Activated CD8-positive, alpha-beta memory T cell treated with anti-CD3 and anti-CD28 coated beads, Interleukin-2, amount 50 U/mL, for 24 hours (primary cell): ENCODE measurements around the gene KPNA3.
"Not testable (repeated sequence)": the region's sequence is repeated elsewhere in the genome, so short reads cannot be mapped to it uniquely, and the experiment has no call there.

Experiments
- DNase-seq: peaks from one replicate; pipeline ENCODE4 v3.0.0-alpha.2; 2020; ENCODE audit errors: extremely low read depth

KPNA3 gene

DNA sequence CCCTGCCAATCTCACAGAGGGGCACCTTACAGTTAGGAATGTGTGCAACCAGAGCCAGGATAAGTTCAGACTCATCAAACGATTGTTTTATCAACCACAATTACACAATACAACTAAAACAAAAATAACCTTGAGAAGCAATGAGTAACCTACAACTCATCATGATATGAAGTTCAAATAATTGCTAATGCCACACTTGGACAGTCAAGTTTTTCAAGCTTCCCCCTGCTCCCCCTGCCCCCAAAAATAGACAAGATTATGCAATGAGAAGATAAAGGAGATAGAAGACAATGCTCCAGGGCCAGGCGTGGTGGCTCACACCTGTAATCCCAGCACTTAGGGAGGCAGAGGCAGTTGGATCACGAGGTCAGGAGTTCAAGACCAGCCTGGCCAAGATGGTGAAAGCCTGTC is 13.6 kb upstream of the KPNA3 start:
- no peak for DNase-seq

DNA sequence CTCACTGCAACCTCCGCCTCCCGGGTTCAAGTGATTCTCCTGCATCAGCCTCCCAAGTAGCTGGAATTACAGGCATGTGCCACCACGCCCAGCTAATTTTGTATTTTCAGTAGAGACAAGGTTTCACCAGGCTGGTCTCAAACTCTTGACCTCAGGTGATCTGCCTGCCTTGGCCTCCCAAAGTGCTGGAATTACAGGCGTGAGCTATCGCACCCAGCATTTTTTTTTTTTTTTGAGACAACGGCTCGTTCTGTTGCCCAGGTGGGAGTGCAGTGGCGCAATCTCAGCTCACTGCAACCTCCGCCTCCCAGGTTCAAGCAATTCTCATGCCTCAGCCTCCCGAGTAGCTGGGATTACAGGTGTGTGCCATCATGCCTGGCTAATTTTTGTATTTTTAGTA is 10.6 kb upstream of the KPNA3 start:
- not testable (repeated sequence) for DNase-seq

DNA sequence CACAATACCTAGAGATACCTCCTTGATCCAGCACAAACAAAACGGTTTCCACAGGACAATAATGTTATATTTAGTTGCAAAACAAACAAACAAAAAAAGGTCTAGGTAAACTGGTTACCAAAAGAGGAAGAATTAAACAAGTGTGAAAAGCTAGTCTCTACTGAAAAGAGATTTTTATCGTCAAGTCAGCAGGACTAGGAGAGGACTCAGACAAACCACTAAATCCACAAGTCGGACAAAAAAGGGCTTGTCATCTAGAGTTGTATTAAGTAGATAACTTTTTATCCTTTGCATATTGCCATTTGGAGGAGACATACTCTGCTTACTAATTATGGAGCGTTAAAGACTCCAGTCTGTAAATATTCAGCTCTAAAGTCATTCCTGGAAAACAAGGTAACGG is 9.9 kb upstream of the KPNA3 start:
- no peak for DNase-seq

DNA sequence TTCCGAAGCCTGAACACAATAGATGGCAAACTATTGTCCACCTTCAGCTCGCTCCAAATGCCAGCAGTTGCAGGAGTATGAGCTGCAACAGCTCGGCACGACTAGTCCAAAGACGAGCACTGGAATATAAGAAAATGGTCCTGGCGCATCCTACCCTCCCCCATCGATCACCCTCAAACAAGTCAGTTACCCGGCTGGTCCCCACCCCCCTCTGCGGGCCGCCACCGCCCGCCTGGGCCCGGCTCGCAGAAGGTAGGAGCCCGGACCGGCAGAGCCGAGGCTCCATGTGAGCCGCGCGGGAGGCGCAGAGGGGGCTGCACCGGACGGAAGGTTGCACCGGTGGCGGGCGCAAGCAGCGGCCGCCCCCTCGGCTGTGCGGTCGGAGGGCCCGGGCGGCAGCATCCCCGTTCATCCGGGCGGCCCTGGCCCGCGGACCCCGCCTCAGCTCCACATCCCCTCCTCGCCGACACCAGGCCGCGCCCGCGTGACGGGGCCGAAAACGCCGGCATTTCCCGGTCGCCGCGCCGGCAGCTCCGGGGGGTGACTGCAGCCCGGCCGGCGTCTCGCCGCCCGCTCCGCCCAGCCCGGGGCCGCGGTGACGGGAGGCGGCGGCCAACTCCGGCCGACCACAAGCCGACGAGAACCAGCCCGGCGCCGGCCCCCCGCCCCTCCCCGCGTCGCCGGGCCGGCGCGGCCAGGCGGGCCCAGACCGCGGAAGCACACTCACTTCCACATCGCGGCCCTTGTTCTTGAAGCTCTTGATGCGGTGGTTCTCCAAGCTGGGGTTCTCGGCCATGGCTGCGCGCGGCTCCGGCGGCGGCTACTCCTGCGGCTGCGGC is 552 bp downstream of the KPNA3 start:
- no peak for DNase-seq

DNA sequence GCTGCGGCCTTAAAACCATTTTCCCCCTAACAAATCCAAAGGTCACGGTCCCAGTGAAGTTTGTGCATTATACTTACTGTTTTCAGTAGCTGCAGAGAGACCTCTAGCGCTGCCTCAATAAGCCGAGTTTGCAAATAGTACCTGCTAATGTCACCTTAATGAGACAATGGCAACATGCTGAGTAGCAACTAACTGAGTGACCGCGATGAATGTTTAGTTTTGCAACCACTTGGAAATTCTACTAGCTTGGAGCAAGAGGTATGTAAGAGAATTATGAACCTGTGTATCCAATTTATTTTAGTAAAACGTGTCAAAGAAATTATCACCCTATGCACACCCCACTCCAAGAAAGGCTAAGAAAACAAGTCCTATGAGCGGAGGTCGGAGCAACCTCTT is 1.2 kb downstream of the KPNA3 start:
- DNase-seq = no peak

DNA sequence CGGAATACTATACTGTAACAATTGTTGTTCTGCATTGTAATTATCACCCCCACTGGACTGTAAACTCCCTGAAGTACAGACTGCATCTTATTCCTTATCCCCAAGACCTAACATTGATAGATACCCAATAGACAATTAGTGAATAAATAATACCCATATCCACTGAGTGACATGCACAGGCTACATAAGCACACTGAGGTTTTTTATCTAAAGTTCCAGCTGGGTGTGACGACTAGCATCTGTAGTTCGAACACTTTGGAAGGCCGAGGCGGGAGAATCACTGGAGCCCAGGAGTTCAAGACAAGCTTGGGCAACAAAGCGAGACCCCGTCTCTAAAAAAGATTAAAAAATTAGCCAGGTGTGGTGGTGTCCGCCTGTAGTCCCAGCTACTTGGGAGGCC is 2.5 kb downstream of the KPNA3 start:
- DNase-seq = no peak

DNA sequence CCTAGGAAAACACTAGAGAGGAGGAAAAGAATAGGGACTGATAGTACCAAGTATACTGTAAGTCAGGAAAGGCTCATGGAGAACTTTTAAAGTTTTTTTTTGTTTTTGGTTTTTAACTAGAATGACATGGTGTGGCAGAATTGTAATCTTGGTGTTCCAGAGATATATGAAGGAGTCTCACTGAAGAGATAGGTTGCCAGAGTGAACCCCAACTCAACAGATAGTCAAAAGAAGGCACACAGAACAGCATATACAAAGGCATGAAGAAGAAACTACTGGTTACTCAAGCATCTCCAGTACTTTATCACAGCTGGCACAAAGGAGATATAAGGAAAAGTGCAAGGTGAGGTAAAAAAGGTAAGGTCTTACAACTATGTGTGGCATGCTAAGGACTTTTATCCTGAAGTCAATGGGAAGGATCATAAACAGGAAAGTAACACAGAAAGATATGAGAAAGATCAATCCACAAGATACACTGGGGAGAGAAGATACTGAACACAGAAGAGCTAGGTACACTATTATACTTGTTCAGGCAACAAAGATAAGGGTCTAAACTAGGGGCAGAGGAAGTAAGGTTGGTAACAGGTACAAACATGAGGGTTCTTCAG is 6.0 kb downstream of the KPNA3 start:
- no peak for DNase-seq

DNA sequence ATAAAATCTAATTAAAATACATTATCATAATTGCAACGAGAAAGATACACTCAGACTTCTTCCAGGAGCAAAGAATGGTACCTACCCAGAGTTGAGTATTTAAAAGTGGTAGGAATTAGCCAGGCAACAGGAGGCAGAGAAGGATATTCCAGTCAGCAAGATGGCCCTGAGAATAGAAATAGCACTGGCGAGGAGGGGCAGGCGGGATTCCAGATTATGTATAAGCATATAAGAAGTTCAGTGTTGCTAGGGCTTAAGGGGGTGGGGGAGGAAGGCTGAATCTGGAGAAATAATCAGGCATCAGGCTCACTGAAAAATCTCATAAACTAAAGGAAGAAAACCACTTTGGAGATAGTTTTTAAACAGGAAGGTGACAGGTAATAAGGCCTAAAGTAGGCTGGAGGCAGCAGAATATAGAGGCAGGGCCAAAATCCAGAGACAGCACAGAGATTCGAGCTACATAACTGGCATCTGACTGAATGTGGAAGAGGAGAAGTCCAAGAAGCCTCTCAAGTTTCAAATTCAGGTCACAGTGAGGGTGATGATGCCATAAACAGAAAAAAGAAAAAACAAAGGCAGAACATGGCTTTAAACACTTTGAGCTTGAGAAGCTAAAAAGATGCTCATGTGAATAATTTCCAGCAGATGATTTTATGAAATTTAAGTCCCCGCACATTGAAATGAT is 7.5 kb downstream of the KPNA3 start:
- no peak for DNase-seq

DNA sequence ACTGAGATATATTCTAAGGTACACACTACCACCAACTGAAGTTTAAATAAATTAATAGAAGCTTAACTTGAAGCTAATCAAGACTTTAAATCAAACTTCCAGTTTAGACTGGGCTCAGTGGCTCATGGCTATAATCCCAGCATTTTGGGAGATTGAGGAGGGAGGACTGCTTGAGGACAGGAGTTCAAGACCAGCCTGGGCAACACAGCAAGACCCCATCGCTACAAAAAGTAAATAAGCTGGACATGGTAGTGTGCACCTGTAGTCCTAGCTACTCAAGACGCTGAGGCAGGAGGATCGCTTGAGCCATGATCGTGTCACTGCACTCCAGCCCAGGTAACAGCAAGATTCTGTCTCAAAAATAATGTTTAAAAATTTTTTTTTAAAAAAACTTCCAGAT is 8.6 kb downstream of the KPNA3 start:
- DNase-seq = no peak

DNA sequence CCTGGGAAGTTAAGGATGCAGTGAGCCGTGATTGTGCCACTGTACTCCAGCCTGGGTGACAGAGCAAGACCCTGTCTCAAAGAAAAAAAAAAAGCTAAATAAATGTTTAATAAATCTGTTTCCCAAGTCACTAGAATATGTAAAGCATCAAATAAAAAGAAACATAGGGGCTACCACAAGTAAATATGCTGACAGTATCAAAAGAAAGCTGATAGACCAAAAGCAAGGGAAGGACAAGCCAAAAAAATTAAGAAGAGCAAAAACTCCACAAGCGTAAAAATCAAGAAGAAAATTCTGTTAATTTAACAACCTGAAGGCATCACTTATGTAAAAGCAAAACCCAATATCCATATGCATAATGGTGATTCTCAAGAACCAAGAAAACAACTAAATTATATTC is 9.7 kb downstream of the KPNA3 start:
- DNase-seq = no peak

DNA sequence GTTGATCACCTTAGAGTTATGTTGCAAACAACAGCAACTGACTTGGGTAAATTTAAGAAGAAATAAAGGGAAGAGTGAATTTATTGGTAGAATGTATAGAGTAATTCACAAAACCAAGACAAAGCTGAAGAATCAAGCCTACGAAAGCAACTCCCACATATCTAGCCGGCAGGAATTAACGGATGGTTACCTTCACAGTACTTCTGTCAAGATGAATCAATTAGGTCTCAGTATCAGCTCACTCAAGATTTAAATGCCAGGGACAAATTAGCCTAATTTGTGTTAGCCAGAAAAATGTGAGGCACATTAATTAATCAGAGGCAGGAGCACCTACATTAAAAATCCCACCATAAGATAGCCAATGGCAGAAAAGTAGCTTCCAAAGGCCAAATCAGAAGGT is 10.7 kb downstream of the KPNA3 start:
- no peak for DNase-seq

DNA sequence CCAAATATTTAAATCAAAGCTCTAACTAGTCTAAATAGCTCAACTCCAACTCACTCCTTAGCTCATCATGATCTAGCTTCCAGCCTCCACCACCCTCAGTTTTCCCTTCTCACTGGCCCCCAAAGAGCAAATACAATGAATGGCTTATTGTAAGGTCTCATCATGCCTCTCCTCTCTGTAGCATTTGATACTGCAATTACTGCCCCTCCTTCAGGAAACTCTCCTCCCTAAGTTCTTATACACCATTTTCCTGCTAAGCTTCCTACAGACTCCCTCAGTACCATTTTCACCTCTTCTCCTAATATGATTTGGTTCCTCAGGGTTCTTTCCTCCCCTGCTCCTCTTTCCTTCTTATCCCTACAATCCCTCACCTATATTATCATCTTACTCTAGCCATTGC is 12.8 kb downstream of the KPNA3 start:
- DNase-seq = no peak

DNA sequence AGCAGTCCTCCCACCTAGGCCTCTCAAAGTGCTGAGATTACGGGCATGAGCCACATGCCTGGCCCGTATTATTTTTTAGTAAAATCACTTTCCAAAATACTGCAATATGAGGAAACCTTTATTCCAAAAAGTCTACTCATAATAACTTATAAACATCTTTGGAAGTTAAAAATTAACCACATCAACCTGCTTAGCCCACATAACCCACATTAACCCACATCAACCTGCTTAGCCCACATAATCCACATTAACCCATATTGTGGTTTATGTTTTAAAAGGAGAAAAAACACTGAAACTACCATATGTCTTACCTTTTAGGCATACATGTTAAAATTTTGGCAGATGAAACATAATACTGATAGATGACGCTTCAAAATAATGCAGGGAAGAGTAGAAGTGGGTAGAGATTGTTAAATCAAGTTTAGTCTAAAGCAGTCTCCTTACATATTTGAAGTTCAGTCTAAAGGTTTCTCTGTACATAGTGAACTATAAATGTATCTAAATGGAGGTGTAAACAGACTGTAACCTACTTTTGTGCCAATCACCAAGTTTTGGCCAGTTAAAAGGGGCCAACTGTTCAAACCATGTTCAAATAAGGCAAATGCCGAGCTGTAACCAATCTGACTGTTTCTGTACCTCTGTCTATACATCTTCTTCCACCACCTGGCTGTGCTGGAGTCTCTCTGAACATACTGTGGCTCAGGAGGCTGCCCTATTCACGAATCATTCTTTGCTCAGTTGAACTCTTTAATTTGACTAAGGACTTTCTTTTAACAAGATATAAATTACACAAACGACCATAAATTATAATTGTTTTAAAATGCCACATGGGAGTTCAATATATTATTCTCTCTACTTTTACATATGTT is 14.5 kb downstream of the KPNA3 start:
- DNase-seq = no peak

DNA sequence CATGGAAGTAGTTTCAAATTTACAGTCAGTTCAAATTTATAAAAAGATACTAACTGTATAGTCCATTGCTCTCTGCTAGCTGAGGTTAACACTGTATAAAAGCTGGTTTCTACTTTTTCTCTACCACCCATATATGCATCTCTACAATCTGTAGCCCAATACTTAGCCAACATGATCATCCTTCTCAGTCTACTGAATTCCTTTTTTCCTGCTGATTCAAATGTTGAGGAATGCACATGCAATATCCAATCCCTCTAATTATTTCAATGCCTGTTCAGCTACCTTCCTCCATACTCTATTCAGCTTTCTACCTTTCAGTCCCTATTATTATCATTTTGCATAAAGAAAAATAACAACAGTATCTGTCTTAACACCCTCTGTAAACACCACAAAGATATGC is 15.6 kb downstream of the KPNA3 start:
- DNase-seq = no peak

DNA sequence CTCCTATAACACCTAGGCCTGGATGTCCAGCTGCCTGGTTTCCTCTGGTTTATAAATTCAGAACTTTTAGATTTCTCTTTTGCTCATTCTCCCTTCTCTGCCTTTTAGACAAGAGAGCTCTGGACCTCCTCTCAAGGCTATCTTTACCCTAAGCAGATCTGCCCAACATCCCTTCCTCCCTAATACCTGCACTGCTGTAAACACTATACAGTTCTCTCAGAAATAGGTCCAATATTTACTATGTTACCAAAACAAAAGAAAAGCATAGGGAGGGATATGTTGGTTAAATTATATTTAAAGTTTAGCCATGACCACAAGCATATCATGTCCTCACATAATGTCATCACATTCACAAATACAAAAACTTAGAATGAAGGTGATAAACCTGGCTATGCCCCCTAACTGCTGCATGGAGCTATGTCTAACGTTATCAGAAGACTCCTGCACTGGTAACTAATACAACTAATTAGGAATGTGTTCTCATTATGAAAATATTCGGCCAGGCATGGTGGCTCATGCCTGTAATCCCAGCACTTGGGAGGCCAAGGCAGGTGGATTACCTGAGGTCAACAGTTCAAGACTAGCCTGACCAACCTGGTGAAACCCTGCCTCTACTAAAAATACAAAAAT is 18.0 kb downstream of the KPNA3 start:
- no peak for DNase-seq

DNA sequence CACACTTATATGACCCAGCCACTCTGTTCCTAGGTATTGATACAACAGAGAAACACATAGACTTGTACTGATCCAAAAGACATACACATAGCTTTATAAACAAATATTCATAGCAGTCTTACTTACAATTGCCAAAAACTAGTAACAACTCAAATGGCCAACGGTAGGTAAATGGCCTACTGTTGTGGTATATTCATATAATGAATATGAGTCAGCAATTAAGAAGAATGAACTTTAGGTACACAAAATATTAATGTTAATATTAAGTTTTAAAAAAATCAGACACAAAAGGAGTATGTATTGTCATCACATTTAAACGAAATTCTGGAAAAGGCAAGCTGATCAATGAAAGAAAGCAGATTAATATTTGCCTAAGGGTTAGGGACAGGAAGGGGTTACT is 19.7 kb downstream of the KPNA3 start:
- DNase-seq = no peak

DNA sequence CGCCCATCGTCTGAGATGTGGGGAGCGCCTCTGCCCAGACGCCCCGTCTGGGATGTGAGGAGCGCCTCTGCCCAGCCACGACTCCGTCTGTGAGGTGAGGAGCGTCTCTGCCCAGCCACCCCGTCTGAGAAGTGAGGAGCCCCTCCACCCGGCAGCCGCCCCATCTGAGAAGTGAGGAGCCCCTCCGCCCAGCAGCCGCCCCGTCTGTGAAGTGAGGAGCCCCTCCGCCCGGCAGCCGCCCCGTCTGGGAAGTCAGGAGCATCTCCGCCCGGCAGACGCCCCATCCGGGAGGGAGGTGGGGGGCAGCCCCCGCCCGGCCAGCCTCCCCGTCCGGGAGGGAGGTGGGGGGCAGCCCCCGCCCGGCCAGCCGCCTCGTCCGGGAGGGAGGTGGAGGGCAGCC is 30.7 kb downstream of the KPNA3 start:
- DNase-seq = not testable (repeated sequence)

DNA sequence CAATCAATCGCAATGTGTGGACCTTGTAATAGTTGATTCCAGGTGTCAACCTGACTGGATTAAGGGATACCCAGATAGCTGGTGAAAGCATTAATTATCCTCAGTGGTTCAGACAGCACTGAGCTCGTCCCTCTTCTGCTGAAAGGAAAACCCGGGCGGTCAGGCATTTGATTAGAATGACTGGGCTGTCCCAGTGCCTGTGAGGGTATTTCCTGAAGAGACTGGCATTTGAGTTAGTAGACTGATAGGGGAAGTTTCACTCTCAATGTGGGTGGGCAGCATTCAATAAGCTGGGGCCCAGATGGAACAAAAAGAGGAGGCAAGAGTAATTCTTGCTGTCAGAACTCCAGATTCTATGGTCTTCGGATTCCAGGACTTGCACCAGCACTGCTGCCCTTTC is 31.9 kb downstream of the KPNA3 start:
- DNase-seq = no peak

DNA sequence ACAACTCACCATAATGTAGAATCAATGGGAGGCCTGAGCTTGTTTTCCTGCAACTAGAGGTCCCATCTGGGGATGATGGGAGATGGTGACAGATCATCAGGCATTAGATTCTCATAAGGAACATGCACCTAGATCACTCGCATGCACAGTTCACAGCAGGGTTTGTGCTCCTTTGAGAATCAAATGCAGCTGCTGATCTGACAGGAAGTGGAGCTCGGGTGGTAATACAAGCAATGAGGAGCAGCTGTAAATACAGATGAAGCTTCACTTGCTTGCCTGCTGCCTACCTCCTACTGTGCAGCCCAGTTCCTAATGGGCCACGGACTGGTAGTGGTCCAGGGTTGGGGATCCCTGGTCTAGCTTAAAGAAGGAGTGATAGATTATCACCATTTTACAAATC is 33.0 kb downstream of the KPNA3 start:
- DNase-seq = no peak

DNA sequence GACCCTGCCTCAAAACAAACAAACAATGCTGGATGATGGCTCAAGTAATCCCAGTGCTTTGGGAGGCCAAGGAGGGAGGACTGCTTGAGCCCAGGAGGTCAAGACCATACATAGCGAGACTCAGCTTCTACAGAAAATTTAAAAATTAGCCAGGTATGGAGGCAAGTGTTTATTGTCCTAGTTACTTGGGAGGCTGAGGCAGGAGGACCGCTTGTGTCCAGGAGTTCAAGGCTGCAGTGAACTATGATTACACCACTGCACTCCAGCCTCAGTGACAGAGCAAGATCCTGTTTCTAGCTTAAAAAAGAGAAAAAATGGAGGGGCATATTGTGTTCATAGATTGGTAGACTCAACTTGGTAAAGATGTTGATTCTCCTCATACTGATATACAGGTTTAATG is 36.2 kb downstream of the KPNA3 start:
- DNase-seq = no peak

DNA sequence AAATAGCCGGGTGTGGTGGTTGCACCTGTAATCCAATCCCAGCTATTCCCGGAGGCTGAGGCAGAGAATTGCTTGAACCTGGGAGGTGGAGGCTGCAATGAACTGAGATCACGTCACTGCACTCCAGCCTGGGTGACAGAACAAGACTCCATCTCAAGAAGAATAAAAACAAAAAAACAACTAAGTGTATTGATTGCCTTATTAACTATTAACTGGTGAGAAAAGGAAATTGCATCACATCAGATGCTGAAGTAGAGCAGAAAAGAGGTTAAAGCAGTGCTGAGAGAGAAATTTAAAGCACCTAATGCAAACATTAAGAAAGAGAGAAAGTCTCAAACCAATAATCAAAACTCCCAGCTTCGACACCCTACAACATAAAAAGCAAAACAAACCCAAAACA is 38.3 kb downstream of the KPNA3 start:
- DNase-seq = no peak

DNA sequence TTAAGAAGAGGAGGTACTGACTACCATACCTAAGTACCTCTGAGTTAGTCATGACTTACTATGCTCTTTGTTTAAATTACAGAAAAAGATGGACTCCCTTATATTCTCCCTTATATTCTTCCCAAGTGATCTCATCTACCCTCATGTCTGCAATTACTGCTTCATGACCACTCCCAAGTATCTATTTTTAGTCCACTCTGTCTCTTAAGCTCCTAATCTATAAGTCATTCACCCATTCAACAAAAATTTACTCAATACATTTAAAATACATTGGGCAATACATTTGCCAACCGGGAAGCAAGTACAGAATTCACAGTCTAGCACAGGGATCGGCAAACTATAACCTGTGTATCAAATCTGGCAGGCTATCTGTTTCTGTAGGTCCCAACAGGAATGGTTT is 42.6 kb downstream of the KPNA3 start:
- DNase-seq = no peak
